ENCODE results near the gene ECD.

Gene ECD

DNA sequence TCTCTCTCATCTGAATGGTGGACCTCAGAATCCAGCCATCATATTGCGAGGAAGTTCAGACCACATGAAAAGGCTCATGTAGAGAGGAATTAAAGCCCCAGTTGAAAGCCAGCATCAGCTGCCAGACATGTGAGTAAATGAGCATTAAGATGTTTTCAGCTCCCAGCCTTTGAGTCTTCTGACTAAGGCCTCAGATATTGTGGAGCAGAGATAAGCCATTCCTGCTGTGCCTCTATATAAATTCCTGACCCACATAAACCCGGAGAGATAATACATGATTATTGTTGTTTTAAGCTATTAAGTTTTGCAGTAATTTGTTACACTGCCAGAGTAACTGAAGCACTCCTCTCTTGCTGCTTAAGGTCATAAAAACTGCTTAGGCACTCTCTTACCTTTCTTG is 14.8 kb upstream of the ECD start:
- TF ChIP-seq, protein P1, sequence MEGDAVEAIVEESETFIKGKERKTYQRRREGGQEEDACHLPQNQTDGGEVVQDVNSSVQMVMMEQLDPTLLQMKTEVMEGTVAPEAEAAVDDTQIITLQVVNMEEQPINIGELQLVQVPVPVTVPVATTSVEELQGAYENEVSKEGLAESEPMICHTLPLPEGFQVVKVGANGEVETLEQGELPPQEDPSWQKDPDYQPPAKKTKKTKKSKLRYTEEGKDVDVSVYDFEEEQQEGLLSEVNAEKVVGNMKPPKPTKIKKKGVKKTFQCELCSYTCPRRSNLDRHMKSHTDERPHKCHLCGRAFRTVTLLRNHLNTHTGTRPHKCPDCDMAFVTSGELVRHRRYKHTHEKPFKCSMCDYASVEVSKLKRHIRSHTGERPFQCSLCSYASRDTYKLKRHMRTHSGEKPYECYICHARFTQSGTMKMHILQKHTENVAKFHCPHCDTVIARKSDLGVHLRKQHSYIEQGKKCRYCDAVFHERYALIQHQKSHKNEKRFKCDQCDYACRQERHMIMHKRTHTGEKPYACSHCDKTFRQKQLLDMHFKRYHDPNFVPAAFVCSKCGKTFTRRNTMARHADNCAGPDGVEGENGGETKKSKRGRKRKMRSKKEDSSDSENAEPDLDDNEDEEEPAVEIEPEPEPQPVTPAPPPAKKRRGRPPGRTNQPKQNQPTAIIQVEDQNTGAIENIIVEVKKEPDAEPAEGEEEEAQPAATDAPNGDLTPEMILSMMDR (IDR thresholded peaks at IDR 0.05; ENCODE audit: borderline replicate concordance, control extremely low read depth, extremely low read depth, insufficient read depth, missing control alignments) = no peak
- DNase-seq (ENCODE audit: low spot score) = no peak
- in situ Hi-C loops (cut with MboI; ENCODE audit: low sequenced_read_pairs, unreplicated experiment) = no loop called here

DNA sequence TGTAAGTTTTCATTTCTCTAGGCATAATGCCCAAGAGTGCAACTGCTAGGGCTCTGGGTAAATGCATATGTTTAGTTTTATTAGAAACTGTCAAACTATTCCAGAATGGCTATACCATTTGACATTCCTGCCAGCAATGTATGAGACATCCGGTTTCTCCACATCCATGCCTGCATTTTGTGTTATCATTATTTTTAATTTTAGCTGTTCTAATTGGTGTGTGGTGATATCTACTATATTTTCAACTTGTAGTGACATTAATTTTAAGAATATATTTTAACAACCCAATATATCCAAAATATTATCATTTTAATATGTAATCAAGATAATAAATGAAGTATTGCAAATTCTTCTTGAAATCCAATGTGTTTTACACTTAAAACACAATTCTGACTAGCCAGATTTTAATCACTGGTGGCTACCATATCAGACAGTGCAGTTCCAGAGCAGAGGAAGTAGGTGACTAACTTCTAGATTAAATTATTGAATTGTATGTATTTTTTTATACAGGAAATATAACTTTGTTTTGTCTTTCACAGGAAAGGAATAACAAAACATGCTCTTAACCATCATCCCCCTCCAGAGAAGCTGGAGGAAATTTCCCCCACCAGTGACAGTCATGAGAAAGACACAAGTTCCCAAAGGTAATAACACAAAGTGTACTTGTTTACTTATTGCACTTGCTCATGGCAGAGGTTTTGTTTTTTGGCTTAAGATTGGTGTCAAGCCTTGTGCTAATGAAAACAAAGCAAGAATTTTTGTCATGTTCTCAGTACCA is 6.5 kb upstream of the ECD start:
- DNase-seq (ENCODE audit: low spot score) = no peak
- TF ChIP-seq, protein P1 (IDR thresholded peaks at IDR 0.05; ENCODE audit: borderline replicate concordance, control extremely low read depth, extremely low read depth, insufficient read depth, missing control alignments) = no peak
- in situ Hi-C loops (cut with MboI; ENCODE audit: low sequenced_read_pairs, unreplicated experiment) = loop anchor here (25.0 kb wide), 1 partner anchor 812 kb away; the partner anchor contains the start of gene DNAJB12

DNA sequence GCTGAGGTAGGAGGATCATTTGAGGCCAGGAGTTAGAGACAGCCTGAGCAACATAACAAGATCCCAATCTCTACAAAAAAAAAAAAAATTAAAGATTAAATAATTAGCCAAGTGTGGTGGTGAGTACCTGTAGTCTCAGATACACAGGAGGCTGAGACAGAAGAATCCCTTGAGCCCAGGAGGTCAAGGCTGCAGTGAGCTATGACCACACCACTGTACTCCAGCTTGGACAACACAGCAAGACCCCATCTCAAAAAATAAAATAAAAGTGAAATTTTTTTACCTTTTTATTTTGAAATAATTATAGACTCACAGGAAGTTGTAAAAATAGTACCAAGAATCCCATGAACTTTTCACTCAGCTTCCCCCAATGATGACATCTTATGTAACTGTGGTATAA is 5.1 kb upstream of the ECD start:
- no peak for DNase-seq (ENCODE audit: low spot score)
- TF ChIP-seq, protein P1 (IDR thresholded peaks at IDR 0.05; ENCODE audit: borderline replicate concordance, control extremely low read depth, extremely low read depth, insufficient read depth, missing control alignments) = no peak
- in situ Hi-C loops (cut with MboI; ENCODE audit: low sequenced_read_pairs, unreplicated experiment) = loop anchor here (25.0 kb wide), 1 partner anchor 811 kb away; the partner anchor contains the start of gene DNAJB12

DNA sequence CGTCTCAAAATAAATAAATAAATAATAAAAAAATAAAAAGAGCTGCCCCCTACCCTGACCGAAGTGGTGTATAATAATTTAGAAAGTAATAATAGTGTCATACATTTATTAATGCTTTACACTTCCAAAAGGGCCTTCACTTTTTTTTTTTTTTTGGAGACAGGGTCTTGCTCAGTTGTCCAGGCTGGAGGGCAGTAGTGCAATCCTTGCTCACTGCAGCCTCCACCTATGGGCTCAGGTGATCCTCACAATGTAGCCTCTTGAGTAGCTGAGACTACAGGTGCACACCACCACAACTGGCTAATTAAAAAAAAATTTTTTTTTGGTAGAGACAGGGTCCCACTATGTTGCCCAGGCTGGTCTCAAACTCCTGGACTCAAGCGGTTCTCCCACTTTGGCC is 1.5 kb upstream of the ECD start:
- DNase-seq (ENCODE audit: low spot score) = no peak
- in situ Hi-C loops (cut with MboI; ENCODE audit: low sequenced_read_pairs, unreplicated experiment) = loop anchor here (25.0 kb wide), 1 partner anchor 807 kb away; the partner anchor contains the start of gene DNAJB12
- TF ChIP-seq, protein P1 (IDR thresholded peaks at IDR 0.05; ENCODE audit: borderline replicate concordance, control extremely low read depth, extremely low read depth, insufficient read depth, missing control alignments) = no peak

DNA sequence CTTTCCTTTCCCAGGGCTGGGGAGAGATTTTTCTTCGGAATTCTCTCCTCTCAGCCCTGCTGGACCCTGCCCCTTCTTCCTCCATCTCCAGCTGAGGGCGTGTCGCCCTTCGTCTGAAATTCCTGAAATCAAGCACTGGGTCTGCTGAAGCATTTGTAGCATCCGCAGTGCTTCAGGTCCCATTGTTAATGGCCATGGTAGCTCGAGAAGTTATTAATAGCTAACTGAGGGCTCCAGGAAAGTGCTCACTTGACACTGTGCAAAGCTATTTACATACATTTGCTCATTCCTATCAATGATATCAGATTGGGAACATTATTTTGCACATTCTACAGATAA is 626 bp upstream of the ECD start:
- in situ Hi-C loops (cut with MboI; ENCODE audit: low sequenced_read_pairs, unreplicated experiment) = loop anchor here (25.0 kb wide), 1 partner anchor 806 kb away; the partner anchor contains the start of gene DNAJB12
- TF ChIP-seq, protein P1 (IDR thresholded peaks at IDR 0.05; ENCODE audit: borderline replicate concordance, control extremely low read depth, extremely low read depth, insufficient read depth, missing control alignments) = no peak
- DNase-seq (ENCODE audit: low spot score) = no peak

DNA sequence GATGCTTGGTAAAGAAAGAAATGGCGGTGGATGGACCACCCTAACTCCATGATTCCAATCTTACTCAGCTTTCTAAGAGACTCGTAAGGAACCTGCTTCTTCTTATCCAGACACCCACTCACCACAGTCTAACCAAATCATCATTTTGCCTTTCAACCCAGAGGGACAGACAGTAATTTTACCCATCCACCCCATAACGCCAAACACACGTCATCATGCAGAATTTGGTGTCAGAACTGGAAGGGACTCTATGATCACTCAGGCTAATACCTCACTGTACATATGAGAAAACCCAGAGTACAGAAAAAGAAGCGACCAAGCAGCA is 388 bp downstream of the ECD start:
- no peak for DNase-seq (ENCODE audit: low spot score)
- in situ Hi-C loops (cut with MboI; ENCODE audit: low sequenced_read_pairs, unreplicated experiment) = loop anchor here (25.0 kb wide), 1 partner anchor 805 kb away; the partner anchor contains the start of gene DNAJB12
- TF ChIP-seq, protein P1 (IDR thresholded peaks at IDR 0.05; ENCODE audit: borderline replicate concordance, control extremely low read depth, extremely low read depth, insufficient read depth, missing control alignments) = no peak

Data from GM13976 (cell line).